Activated CD4-positive, alpha-beta T cell treated with anti-CD3 and anti-CD28 coated beads, Interleukin-2, amount 50 U/mL, for 16 hours (primary cell): ENCODE data around the gene NSF.
"Not testable (repeated sequence)": the region's sequence is repeated elsewhere in the genome, so short reads cannot be mapped to it uniquely, and the experiment has no call there.

Experiments
- DNase-seq: peaks from one replicate; pipeline ENCODE4 v3.0.0-alpha.2; 2020

The NSF gene

GRCh38 chr17:46590157-46591146 lies at the start of gene NSF:
TSS of gene NSF (plus strand) at chr17:46590669. CDS start at chr17:46590776, 107 bp downstream.
- DNase-seq, result not testable (repeated sequence)

- not testable (repeated sequence) for DNase-seq
These were observed 41.9 kb upstream of the NSF start for GRCh38 chr17:46548607-46549006.

- DNase-seq, result not testable (repeated sequence)
These were observed 31.3 kb upstream of the NSF start for GRCh38 chr17:46559155-46559554.

- not testable (repeated sequence) for DNase-seq
These were observed 30.4 kb upstream of the NSF start for GRCh38 chr17:46560048-46560447.

- not testable (repeated sequence) for DNase-seq
These were observed 24.2 kb upstream of the NSF start for GRCh38 chr17:46566284-46566683.

GRCh38 chr17:46566980-46567379 lies 23.5 kb upstream of the NSF start:
- DNase-seq, result not testable (repeated sequence)

GRCh38 chr17:46571796-46572195 lies 18.7 kb upstream of the NSF start:
- not testable (repeated sequence) for DNase-seq

- peak; percentile 89 for DNase-seq
These were observed 11.1 kb upstream of the NSF start, which contains the start of gene ARL17A for GRCh38 chr17:46579083-46580075. TSS of gene ARL17A (minus strand) at chr17:46579691. CDS start at chr17:46576322, 3,369 bp downstream.

- DNase-seq, result not testable (repeated sequence)
These were observed 10.4 kb upstream of the NSF start for GRCh38 chr17:46580082-46580481.

- not testable (repeated sequence) for DNase-seq
These were observed 5.0 kb upstream of the NSF start for GRCh38 chr17:46585444-46585843.

- DNase-seq, result not testable (repeated sequence)
These were observed 863 bp downstream of the NSF start for GRCh38 chr17:46591332-46591731.

- DNase-seq, result peak; percentile 48
These were observed 8.0 kb downstream of the NSF start for GRCh38 chr17:46598344-46598931.

GRCh38 chr17:46600767-46601166 lies 10.3 kb downstream of the NSF start:
- DNase-seq, result not testable (repeated sequence)

GRCh38 chr17:46603125-46603524 lies 12.7 kb downstream of the NSF start:
- DNase-seq, result peak; percentile 56

- not testable (repeated sequence) for DNase-seq
These were observed 20.8 kb downstream of the NSF start for GRCh38 chr17:46611304-46611703.

- not testable (repeated sequence) for DNase-seq
These were observed 23.4 kb downstream of the NSF start for GRCh38 chr17:46613876-46614275.

GRCh38 chr17:46617121-46617520 lies 26.7 kb downstream of the NSF start:
- DNase-seq, result not testable (repeated sequence)

- not testable (repeated sequence) for DNase-seq
These were observed 28.5 kb downstream of the NSF start for GRCh38 chr17:46618975-46619374.

GRCh38 chr17:46623790-46624189 lies 33.3 kb downstream of the NSF start:
- not testable (repeated sequence) for DNase-seq

GRCh38 chr17:46624726-46625125 lies 34.3 kb downstream of the NSF start:
- DNase-seq, result not testable (repeated sequence)

- DNase-seq, result not testable (repeated sequence)
These were observed 37.0 kb downstream of the NSF start for GRCh38 chr17:46627452-46627851.

- DNase-seq, result not testable (repeated sequence)
These were observed 38.4 kb downstream of the NSF start for GRCh38 chr17:46628753-46629436.
